ENCODE data around the gene MUC6. TPM values are rescaled to one million over a fixed set of nuclear protein-coding genes. Genes with fewer than 3 reads are reported as not detected.
"Not testable (repeated sequence)": the region's sequence is repeated elsewhere in the genome, so short reads cannot be mapped to it uniquely, and the experiment has no call there.

Gene MUC6
- total RNA-seq, 1 donor from 2014 or later = not detected

- TF ChIP-seq, protein P1, sequence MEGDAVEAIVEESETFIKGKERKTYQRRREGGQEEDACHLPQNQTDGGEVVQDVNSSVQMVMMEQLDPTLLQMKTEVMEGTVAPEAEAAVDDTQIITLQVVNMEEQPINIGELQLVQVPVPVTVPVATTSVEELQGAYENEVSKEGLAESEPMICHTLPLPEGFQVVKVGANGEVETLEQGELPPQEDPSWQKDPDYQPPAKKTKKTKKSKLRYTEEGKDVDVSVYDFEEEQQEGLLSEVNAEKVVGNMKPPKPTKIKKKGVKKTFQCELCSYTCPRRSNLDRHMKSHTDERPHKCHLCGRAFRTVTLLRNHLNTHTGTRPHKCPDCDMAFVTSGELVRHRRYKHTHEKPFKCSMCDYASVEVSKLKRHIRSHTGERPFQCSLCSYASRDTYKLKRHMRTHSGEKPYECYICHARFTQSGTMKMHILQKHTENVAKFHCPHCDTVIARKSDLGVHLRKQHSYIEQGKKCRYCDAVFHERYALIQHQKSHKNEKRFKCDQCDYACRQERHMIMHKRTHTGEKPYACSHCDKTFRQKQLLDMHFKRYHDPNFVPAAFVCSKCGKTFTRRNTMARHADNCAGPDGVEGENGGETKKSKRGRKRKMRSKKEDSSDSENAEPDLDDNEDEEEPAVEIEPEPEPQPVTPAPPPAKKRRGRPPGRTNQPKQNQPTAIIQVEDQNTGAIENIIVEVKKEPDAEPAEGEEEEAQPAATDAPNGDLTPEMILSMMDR (IDR thresholded peaks at IDR 0.05) = no peak
- Mint-ChIP-seq H3K36me3 (ENCODE audit: low read depth) (peaks cover 25% of the 10 kb centered on the region), H3K4me1 (ENCODE audit: low read depth) (peaks cover 19% of the 10 kb centered on the region), H3K27ac (ENCODE audit: unreplicated experiment) (no peak overlapping the region), H3K9me3 (ENCODE audit: low read depth) (no peaks in the 10 kb centered on the region), H3K4me3 (ENCODE audit: unreplicated experiment) (no peak overlapping the region), H3K27me3 (ENCODE audit: low read depth) (no peaks in the 10 kb centered on the region)
- no peak for DNase-seq (ENCODE audit: low spot score)
Measured at GRCh38 chr11:976431-977160, 59.9 kb downstream of the MUC6 start.

- peaks cover 11% of the 10 kb centered on the region for H3K4me1 Mint-ChIP-seq (ENCODE audit: low read depth)
- H3K9me3 Mint-ChIP-seq (ENCODE audit: low read depth) = no peaks in the 10 kb centered on the region
- TF ChIP-seq, protein P1 (IDR thresholded peaks at IDR 0.05) = peak; percentile 63
- H3K36me3 Mint-ChIP-seq (ENCODE audit: low read depth) = peaks cover 26% of the 10 kb centered on the region
- no peak overlapping the region for H3K4me3 Mint-ChIP-seq (ENCODE audit: unreplicated experiment)
- no peak for DNase-seq (ENCODE audit: low spot score)
- H3K27me3 Mint-ChIP-seq (ENCODE audit: low read depth) = no peaks in the 10 kb centered on the region
- no peak overlapping the region for H3K27ac Mint-ChIP-seq (ENCODE audit: unreplicated experiment)
Measured at GRCh38 chr11:975827-976226, 60.7 kb downstream of the MUC6 start.

DNA sequence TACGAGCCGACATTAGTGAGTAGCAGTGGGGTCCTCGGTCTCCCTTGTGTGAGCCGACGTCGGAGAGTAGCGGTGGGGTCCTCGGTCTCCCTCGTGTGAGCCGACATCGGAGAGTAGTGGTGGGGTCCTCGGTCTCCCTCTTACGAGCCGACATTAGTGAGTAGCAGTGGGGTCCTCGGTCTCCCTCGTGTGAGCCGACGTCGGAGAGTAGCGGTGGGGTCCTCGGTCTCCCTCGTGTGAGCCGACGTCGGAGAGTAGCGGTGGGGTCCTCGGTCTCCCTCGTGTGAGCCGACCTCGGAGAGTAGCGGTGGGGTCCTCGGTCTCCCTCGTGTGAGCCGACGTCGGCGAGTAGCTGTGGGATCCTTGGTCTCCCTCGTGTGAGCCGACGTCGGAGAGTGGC, 61.1 kb downstream of the MUC6 start:
- H3K36me3 Mint-ChIP-seq (ENCODE audit: low read depth) = peaks cover 28% of the 10 kb centered on the region
- DNase-seq (ENCODE audit: low spot score); H3K27ac Mint-ChIP-seq (ENCODE audit: unreplicated experiment); H3K9me3 Mint-ChIP-seq (ENCODE audit: low read depth); H3K4me1 Mint-ChIP-seq (ENCODE audit: low read depth); H3K4me3 Mint-ChIP-seq (ENCODE audit: unreplicated experiment); H3K27me3 Mint-ChIP-seq (ENCODE audit: low read depth): not testable (repeated sequence)

GRCh38 chr11:973237-973636, 63.3 kb downstream of the MUC6 start:
- Mint-ChIP-seq H3K27ac (ENCODE audit: unreplicated experiment) (no peak overlapping the region), H3K4me3 (ENCODE audit: unreplicated experiment) (no peak overlapping the region), H3K36me3 (ENCODE audit: low read depth) (peaks cover 28% of the 10 kb centered on the region), H3K9me3 (ENCODE audit: low read depth) (no peaks in the 10 kb centered on the region), H3K4me1 (ENCODE audit: low read depth) (peaks cover 2% of the 10 kb centered on the region), H3K27me3 (ENCODE audit: low read depth) (no peaks in the 10 kb centered on the region)
- no peak for DNase-seq (ENCODE audit: low spot score)
- TF ChIP-seq, protein P1 (IDR thresholded peaks at IDR 0.05) = no peak

DNA sequence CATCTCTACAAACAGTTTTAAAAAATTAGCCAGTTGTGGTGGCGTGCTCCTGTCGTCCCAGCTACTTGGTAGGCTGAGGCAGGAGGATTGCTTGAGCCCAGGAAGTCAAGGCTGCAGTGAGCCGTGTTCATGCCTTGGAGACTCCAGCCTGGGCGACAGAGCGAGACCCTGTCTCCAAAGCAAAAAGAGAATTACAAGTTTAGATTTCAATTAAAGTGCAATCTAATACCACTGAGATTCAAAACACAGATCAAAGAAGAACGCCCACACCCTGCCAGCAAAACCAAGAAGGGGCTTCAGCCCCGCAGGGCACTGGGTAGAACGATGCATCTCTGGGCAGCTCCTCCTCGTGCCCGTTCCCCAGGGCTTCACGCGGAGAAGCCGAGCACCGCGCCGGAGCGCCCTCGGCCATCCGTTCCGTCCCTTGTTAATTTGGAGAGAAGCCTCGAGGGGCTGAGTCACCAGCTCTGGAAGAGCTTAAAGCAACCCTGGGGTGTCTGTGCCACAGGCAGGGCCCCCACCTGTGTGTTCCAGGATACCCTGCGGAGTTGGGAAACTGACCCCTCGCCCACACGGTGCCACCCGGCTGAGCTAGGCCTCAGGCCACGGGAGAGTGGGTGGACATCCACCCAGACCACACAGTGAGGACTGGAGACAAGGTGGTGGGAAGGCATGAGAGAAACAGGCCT, 63.9 kb downstream of the MUC6 start:
- Mint-ChIP-seq H3K4me1 (ENCODE audit: low read depth) (peaks cover 2% of the 10 kb centered on the region), H3K36me3 (ENCODE audit: low read depth) (peaks cover 28% of the 10 kb centered on the region), H3K4me3 (ENCODE audit: unreplicated experiment) (no peak overlapping the region), H3K27me3 (ENCODE audit: low read depth) (no peaks in the 10 kb centered on the region), H3K9me3 (ENCODE audit: low read depth) (no peaks in the 10 kb centered on the region), H3K27ac (ENCODE audit: unreplicated experiment) (no peak overlapping the region)
- TF ChIP-seq, protein P1 (IDR thresholded peaks at IDR 0.05) = no peak
- no peak for DNase-seq (ENCODE audit: low spot score)

All from chondrocyte (in vitro differentiated cells).